ENCODE results near the gene TMCC1. TPM values are rescaled to one million over a fixed set of nuclear protein-coding genes. Genes with fewer than 3 reads are reported as not detected.

TMCC1 gene
- total and polyA plus RNA-seq, 2 donors (not counting 1 experiment from before 2014, with no cell fraction given): 8.5 to 32.2 TPM

- H3K36me3 ChIP-seq (replicated peaks in 1 of 2; ENCODE audit: control extremely low read depth in 1 of 2, control insufficient read depth in 1 of 2, extremely low read depth in 1 of 2, insufficient read depth in 2 of 2, low read length in 1 of 2): no peaks in the 10 kb centered on the region
- CTCF ChIA-PET: no interaction called here
- H3K9ac ChIP-seq (ENCODE audit: low read length): no peak overlapping the region
- no peak overlapping the region for H3K4me2 ChIP-seq (replicated peaks; ENCODE audit: low read depth, low read length, poor library complexity, severe bottlenecking)
- no peak overlapping the region for H2AFZ ChIP-seq (ENCODE audit: insufficient read depth, low read depth, low read length, poor library complexity, severe bottlenecking)
- H3K4me1 Mint-ChIP-seq: peaks cover 16% of the 10 kb centered on the region
- TF ChIP-seq CTCF (IDR thresholded peaks at IDR 0.05) (no peak), EZH2 (IDR thresholded peaks at IDR 0.05; ENCODE audit: borderline replicate concordance, insufficient read depth, low read depth, low read length, poor library complexity, severe bottlenecking) (no peak)
- H3K27me3 Mint-ChIP-seq: peaks cover 18% of the 10 kb centered on the region
- H3K27ac ChIP-seq (ENCODE audit: low read length in 2 of 2): no peak overlapping the region
- peaks cover 0 to 43% (median 14%) of the 10 kb centered on the region in 4 experiments for H3K27me3 ChIP-seq (replicated peaks in 1 of 4; ENCODE audit: control extremely low read depth in 1 of 4, control insufficient read depth in 3 of 4, insufficient read depth in 4 of 4, low read length in 3 of 4)
- WGBS (ENCODE audit: insufficient coverage): 100% methylated on average over 1 of the region's 4 CpGs
- peaks cover 0 to 6% (median 0%) of the 10 kb centered on the region in 3 donors for H3K9me3 ChIP-seq (ENCODE audit: control extremely low read depth in 1 of 3, control insufficient read depth in 2 of 3, insufficient read depth in 1 of 3, low read length in 2 of 3)
- DNase-seq (no peak), ATAC-seq (ENCODE audit: low read depth) (no peak)
- POLR2A ChIA-PET: no interaction called here
- H4K20me1 ChIP-seq (ENCODE audit: control insufficient read depth, insufficient read depth, low read length, poor library complexity, severe bottlenecking): no peaks in the 10 kb centered on the region
- intact Hi-C loops (cut with micrococcal nuclease): loop anchor here (5.0 kb wide), 1 partner anchor 167 kb away; the partner anchor contains the start of gene IFT122
- peak overlapping the region; percentile 46 for H3K27ac Mint-ChIP-seq
- no peaks in the 10 kb centered on the region for H3K9me3 Mint-ChIP-seq (ENCODE audit: insufficient read depth)
- peaks cover 16 to 19% of the 10 kb centered on the region in 2 donors for H3K4me1 ChIP-seq (ENCODE audit: control insufficient read depth in 2 of 2, insufficient read depth in 2 of 2, low read length in 2 of 2)
- peak overlapping the region; percentile 57 for H3K4me3 Mint-ChIP-seq
- H3K4me3 ChIP-seq (ENCODE audit: control extremely low read depth in 1 of 5, extremely low read depth in 1 of 5, insufficient read depth in 1 of 5, low read depth in 2 of 5, low read length in 4 of 5): no peak overlapping the region
- no peaks in the 10 kb centered on the region for H3K79me2 ChIP-seq (ENCODE audit: control insufficient read depth, insufficient read depth, low read length)
Measured at GRCh38 chr3:129608936-129609590, 284.4 kb downstream of the TMCC1 start.

All from B cell (primary cell).